H1 (cell line): ENCODE data around the gene PRMT1. TPM values are rescaled to one million over a fixed set of nuclear protein-coding genes. Genes with fewer than 3 reads are reported as not detected.

ENCODE experiments used
- CHD7 ChIP-seq: fragments of 300-600 bp; sonication (generic); IDR thresholded peaks from 2 replicates; pipeline ENCODE4 v1.7.1; 2012; ENCODE audit warnings: low read length, moderate library complexity, mild to moderate bottlenecking, inconsistent platforms; ENCODE audit not compliant: insufficient replicate concordance
- CREB1 ChIP-seq: IDR thresholded peaks from 2 replicates; pipeline ENCODE4 v1.6.1; 2012; ENCODE audit warnings: inconsistent platforms
- CTBP2 ChIP-seq: IDR thresholded peaks from 2 replicates; pipeline ENCODE4 v1.7.0; 2011; ENCODE audit warnings: borderline replicate concordance, mild to moderate bottlenecking, moderate library complexity, mixed read lengths, low read length; ENCODE audit not compliant: insufficient read depth, insufficient read length
- JUN ChIP-seq: IDR thresholded peaks from 2 replicates; pipeline ENCODE4 v1.6.1; 2011; ENCODE audit warnings: low read depth, mild to moderate bottlenecking, improper control_type of control experiment, low read length
- NRF1 ChIP-seq: IDR thresholded peaks from 2 replicates; pipeline ENCODE4 v1.6.1; 2011; ENCODE audit warnings: mild to moderate bottlenecking, low read depth, low read length, improper control_type of control experiment
- PHF8 ChIP-seq: fragments of 200-600 bp; sonication (generic); conservative IDR thresholded peaks from 2 replicates; pipeline ENCODE4 v1.7.1; 2012; ENCODE audit warnings: low read depth, mild to moderate bottlenecking, inconsistent platforms, low read length, moderate library complexity
- RFX5 ChIP-seq: IDR thresholded peaks from 2 replicates; pipeline ENCODE4 v1.6.1; 2011; ENCODE audit warnings: low read depth, low read length, improper control_type of control experiment, borderline replicate concordance
- SIX5 ChIP-seq: IDR thresholded peaks from 2 replicates; pipeline ENCODE4 v1.6.1; 2011; ENCODE audit warnings: mild to moderate bottlenecking, low read depth, low read length
- SP1 ChIP-seq: IDR thresholded peaks from 2 replicates; pipeline ENCODE4 v1.6.1; 2011; ENCODE audit warnings: low read depth, low read length
- polyA plus RNA-seq, 7 experiments: library from polyadenylated mRNA; depleted of rRNA in 3 of 7; stranded (reverse) in 5 of 7; unstranded in 2 of 7; fragments of >200 nt in 5 of 7; fragments of 200-250 nt in 2 of 7; gene quantifications; 1 replicate in 5 of 7; 2 replicates in 1 of 7; 4 replicates in 1 of 7; pipeline versions ENCODE4 v1.2.1 to v1.2.3, GENCODE V29; 2011 to 2013; ENCODE audit warnings: missing spikeins in 2 of 7, mixed read lengths in 2 of 7
- total RNA-seq: library from RNA; stranded (reverse); fragmentation: NEBNext Ultra II Directional; extraction: Animal tissue kit (Norgen Biotek cat#: 25700); gene quantifications from 2 replicates; pipeline ENCODE4 v1.2.1, GENCODE V29; 2021
- TF ChIP-seq, protein P1 (sequence below), 3 experiments: IDR thresholded peaks; 1 replicate in 2 of 3; 2 replicates in 1 of 3; pipeline versions ENCODE4 v1.5.1 to v1.6.1; 2011; ENCODE audit warnings: low read length in 3 of 3, mild to moderate bottlenecking in 3 of 3, inconsistent platforms in 2 of 3, low read depth in 1 of 3, moderate library complexity in 1 of 3; ENCODE audit not compliant: insufficient read depth in 1 of 3; ENCODE audit errors: control extremely low read depth in 1 of 3

The PRMT1 gene
- total and polyA plus RNA-seq, 2 of the 8 experiments (the other 6 are each of a cell fraction or from before 2014, with no cell fraction given), result 561 to 1,215 TPM

GRCh38 chr19:49692147-49692506 lies 15.1 kb downstream of the PRMT1 start (continued):
- TF ChIP-seq CHD7 (no peak), CTBP2 (no peak), PHF8 (no peak), SIX5 (no peak), SP1 (no peak), NRF1 (no peak), JUN (no peak), RFX5 (no peak), CREB1 (no peak)
- TF ChIP-seq, protein P1, sequence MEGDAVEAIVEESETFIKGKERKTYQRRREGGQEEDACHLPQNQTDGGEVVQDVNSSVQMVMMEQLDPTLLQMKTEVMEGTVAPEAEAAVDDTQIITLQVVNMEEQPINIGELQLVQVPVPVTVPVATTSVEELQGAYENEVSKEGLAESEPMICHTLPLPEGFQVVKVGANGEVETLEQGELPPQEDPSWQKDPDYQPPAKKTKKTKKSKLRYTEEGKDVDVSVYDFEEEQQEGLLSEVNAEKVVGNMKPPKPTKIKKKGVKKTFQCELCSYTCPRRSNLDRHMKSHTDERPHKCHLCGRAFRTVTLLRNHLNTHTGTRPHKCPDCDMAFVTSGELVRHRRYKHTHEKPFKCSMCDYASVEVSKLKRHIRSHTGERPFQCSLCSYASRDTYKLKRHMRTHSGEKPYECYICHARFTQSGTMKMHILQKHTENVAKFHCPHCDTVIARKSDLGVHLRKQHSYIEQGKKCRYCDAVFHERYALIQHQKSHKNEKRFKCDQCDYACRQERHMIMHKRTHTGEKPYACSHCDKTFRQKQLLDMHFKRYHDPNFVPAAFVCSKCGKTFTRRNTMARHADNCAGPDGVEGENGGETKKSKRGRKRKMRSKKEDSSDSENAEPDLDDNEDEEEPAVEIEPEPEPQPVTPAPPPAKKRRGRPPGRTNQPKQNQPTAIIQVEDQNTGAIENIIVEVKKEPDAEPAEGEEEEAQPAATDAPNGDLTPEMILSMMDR (IDR thresholded peaks at IDR 0.05; ENCODE audit: control extremely low read depth in 1 of 3, insufficient read depth in 1 of 3, low read depth in 1 of 3, low read length in 3 of 3), result no peak
